SH-SY5Y (cell line): ENCODE measurements around the gene PRKCH.

Experiments
- GATA2 ChIP-seq: IDR thresholded peaks from 2 replicates; pipeline ENCODE4 v1.6.1; 2011; ENCODE audit warnings: mild to moderate bottlenecking, low read depth, low read length
- GATA3 ChIP-seq: IDR thresholded peaks from 2 replicates; pipeline ENCODE4 v1.6.1; 2011; ENCODE audit warnings: low read depth, mild to moderate bottlenecking, low read length, moderate library complexity

- no peak for TF ChIP-seq GATA3
- TF ChIP-seq GATA2: no peak
Measured at GRCh38 chr14:61521773-61522172, 200.4 kb downstream of the PRKCH start.
